Activated CD4-positive, alpha-beta T cell treated with anti-CD3 and anti-CD28 coated beads, Interleukin-2, amount 10 ng/mL, durations not matched to agents 24 days and 14 days (primary cell): ENCODE measurements around the gene ZNF786. TPM values are rescaled to one million over a fixed set of nuclear protein-coding genes. Genes with fewer than 3 reads are reported as not detected.

Source experiments
- total RNA-seq: library from RNA; stranded (reverse); gene quantifications from 2 replicates; pipeline ENCODE4 v1.2.3, GENCODE V29; 2022

ZNF786 gene
- total RNA-seq, 1 donor from 2014 or later: 10.2 TPM

Other genes with a start within 250 kb of the ZNF786 start
- 120 and 126 TPM in 2 replicates for gene EZH2, start 206.4 kb downstream of the ZNF786 start, total RNA-seq
- gene PDIA4, start 62.2 kb downstream of the ZNF786 start, total RNA-seq: 137 and 138 TPM in 2 replicates
- gene ZNF425, start 35.6 kb upstream of the ZNF786 start, total RNA-seq: 0.44 and 0.92 TPM in 2 replicates
- 11.7 and 14.2 TPM in 2 replicates for gene ZNF398, start 56.7 kb upstream of the ZNF786 start, total RNA-seq
- gene ZNF282, start 104.8 kb upstream of the ZNF786 start, total RNA-seq: 44.7 and 49.9 TPM in 2 replicates
- gene ZNF212, start 148.9 kb upstream of the ZNF786 start, total RNA-seq: 18.0 and 18.7 TPM in 2 replicates
- 27.2 and 27.4 TPM in 2 replicates for gene ZNF783, start 171.5 kb upstream of the ZNF786 start, total RNA-seq